ENCODE results near the gene ARHGAP26. TPM values are rescaled to one million over a fixed set of nuclear protein-coding genes. Genes with fewer than 3 reads are reported as not detected.

Gene ARHGAP26
- total RNA-seq, 1 donor from 2014 or later: 14.1 TPM

DNA sequence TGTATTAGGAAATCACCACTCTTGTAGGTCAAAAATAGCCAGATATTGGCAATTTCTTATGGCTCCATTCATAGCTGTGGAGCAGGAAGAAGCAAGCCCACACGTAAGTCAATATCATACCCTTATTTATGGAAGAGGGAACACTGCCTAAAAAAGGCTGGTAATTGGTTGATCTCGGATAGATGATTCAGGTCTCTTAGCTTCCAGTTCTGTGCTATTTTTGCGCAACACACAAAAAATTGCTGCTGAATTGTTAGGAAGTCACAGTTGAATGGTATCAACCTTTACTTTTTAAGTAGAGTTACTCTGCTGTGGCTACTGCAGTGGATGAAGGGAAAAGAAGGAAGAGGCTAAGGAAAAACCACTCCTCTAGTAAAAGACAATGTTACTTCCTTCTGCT is 168.8 kb downstream of the ARHGAP26 start:
- Mint-ChIP-seq H3K4me1 (ENCODE audit: unreplicated experiment) (peaks cover 27% of the 10 kb centered on the region), H3K4me3 (ENCODE audit: unreplicated experiment) (no peak overlapping the region), H3K9me3 (ENCODE audit: unreplicated experiment) (no peaks in the 10 kb centered on the region), H3K36me3 (ENCODE audit: unreplicated experiment) (peaks cover 2% of the 10 kb centered on the region), H3K27ac (ENCODE audit: unreplicated experiment) (no peak overlapping the region), H3K27me3 (ENCODE audit: unreplicated experiment) (no peaks in the 10 kb centered on the region)
- TF ChIP-seq, protein P1, sequence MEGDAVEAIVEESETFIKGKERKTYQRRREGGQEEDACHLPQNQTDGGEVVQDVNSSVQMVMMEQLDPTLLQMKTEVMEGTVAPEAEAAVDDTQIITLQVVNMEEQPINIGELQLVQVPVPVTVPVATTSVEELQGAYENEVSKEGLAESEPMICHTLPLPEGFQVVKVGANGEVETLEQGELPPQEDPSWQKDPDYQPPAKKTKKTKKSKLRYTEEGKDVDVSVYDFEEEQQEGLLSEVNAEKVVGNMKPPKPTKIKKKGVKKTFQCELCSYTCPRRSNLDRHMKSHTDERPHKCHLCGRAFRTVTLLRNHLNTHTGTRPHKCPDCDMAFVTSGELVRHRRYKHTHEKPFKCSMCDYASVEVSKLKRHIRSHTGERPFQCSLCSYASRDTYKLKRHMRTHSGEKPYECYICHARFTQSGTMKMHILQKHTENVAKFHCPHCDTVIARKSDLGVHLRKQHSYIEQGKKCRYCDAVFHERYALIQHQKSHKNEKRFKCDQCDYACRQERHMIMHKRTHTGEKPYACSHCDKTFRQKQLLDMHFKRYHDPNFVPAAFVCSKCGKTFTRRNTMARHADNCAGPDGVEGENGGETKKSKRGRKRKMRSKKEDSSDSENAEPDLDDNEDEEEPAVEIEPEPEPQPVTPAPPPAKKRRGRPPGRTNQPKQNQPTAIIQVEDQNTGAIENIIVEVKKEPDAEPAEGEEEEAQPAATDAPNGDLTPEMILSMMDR (IDR thresholded peaks at IDR 0.05): no peak
- no peak for DNase-seq (ENCODE audit: extremely low spot score, unreplicated experiment)

DNA sequence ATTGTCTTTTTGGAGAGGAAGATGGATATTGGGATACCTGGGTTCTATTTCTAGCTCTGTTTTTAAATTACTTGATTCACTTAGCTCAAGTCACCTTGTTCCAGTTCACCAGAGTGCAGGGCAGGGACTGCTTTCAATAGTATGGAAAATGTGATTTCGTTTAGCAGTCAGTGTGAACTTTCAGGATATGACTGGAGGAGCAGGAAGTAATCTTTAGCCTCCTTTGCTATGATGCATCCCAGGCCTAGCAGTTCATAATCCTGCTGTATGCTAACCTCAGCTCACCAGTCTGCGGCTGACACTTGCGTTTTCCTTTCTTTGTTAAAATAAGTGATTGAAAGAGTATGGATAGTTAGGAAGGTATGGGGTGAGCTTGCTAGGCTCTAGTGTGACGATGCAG is 169.7 kb downstream of the ARHGAP26 start:
- DNase-seq (ENCODE audit: extremely low spot score, unreplicated experiment): no peak
- H3K27me3 Mint-ChIP-seq (ENCODE audit: unreplicated experiment): no peaks in the 10 kb centered on the region
- H3K4me1 Mint-ChIP-seq (ENCODE audit: unreplicated experiment): peaks cover 27% of the 10 kb centered on the region
- H3K9me3 Mint-ChIP-seq (ENCODE audit: unreplicated experiment): no peaks in the 10 kb centered on the region
- no peaks in the 10 kb centered on the region for H3K36me3 Mint-ChIP-seq (ENCODE audit: unreplicated experiment)
- no peak overlapping the region for H3K4me3 Mint-ChIP-seq (ENCODE audit: unreplicated experiment)
- no peak overlapping the region for H3K27ac Mint-ChIP-seq (ENCODE audit: unreplicated experiment)
- TF ChIP-seq, protein P1 (IDR thresholded peaks at IDR 0.05): no peak

DNA sequence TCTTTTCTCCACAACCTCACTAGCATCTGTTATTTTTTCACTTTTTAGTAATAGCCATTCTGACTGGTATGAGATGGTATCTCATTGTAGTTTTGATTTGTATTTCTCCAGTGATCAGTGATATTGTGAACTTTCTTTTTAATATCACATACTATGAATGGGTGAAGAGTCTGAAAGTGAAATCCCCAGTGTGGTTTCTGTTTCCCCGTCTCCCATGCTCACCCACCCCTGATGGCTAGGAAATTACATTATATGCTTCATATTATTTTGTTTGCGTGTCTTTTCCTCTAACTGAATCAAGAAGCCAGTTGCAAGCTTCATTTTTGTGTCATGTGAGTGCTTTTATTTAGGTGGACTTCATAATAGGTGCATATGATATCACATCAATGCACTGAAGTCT is 171.1 kb downstream of the ARHGAP26 start:
- no peak overlapping the region for H3K27ac Mint-ChIP-seq (ENCODE audit: unreplicated experiment)

GRCh38 chr5:142942901-142943300 is 172.7 kb downstream of the ARHGAP26 start:
- DNase-seq (ENCODE audit: extremely low spot score, unreplicated experiment): no peak
- H3K27ac Mint-ChIP-seq (ENCODE audit: unreplicated experiment): no peak overlapping the region
- TF ChIP-seq, protein P1 (IDR thresholded peaks at IDR 0.05): no peak
- H3K9me3 Mint-ChIP-seq (ENCODE audit: unreplicated experiment): no peaks in the 10 kb centered on the region
- no peaks in the 10 kb centered on the region for H3K36me3 Mint-ChIP-seq (ENCODE audit: unreplicated experiment)
- peaks cover 13% of the 10 kb centered on the region for H3K4me1 Mint-ChIP-seq (ENCODE audit: unreplicated experiment)
- H3K4me3 Mint-ChIP-seq (ENCODE audit: unreplicated experiment): no peak overlapping the region
- H3K27me3 Mint-ChIP-seq (ENCODE audit: unreplicated experiment): no peaks in the 10 kb centered on the region

More for the DNA sequence above, 171.1 kb downstream of the ARHGAP26 start:
- H3K27me3 Mint-ChIP-seq (ENCODE audit: unreplicated experiment): no peaks in the 10 kb centered on the region
- no peaks in the 10 kb centered on the region for H3K9me3 Mint-ChIP-seq (ENCODE audit: unreplicated experiment)
- no peaks in the 10 kb centered on the region for H3K36me3 Mint-ChIP-seq (ENCODE audit: unreplicated experiment)
- H3K4me3 Mint-ChIP-seq (ENCODE audit: unreplicated experiment): no peak overlapping the region
- DNase-seq (ENCODE audit: extremely low spot score, unreplicated experiment): no peak
- peaks cover 24% of the 10 kb centered on the region for H3K4me1 Mint-ChIP-seq (ENCODE audit: unreplicated experiment)
- TF ChIP-seq, protein P1 (IDR thresholded peaks at IDR 0.05): no peak

DNA sequence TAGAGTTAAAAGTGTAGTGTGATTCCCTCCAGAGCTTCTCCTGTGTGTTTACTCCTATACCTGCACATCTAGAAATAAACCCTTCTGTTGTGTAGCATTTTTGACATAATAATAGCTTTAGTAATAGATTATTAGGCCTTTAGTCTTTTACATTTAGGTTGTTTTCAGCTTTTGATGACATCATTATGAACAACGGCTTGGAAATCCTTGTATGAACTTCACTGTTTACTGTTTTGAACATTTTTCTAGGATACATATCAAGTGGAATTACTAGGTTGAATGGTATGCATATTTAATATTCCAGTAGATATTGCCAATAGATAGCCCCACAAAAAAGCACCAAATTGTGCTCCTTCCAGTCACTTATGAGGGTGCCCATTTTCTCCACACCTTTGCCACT is 174.0 kb downstream of the ARHGAP26 start:
- DNase-seq (ENCODE audit: extremely low spot score, unreplicated experiment): no peak
- no peak overlapping the region for H3K4me3 Mint-ChIP-seq (ENCODE audit: unreplicated experiment)
- TF ChIP-seq, protein P1 (IDR thresholded peaks at IDR 0.05): no peak
- H3K36me3 Mint-ChIP-seq (ENCODE audit: unreplicated experiment): no peaks in the 10 kb centered on the region
- no peaks in the 10 kb centered on the region for H3K9me3 Mint-ChIP-seq (ENCODE audit: unreplicated experiment)
- H3K27ac Mint-ChIP-seq (ENCODE audit: unreplicated experiment): no peak overlapping the region
- no peaks in the 10 kb centered on the region for H3K27me3 Mint-ChIP-seq (ENCODE audit: unreplicated experiment)
- peaks cover 2% of the 10 kb centered on the region for H3K4me1 Mint-ChIP-seq (ENCODE audit: unreplicated experiment)

Data from osteocyte (in vitro differentiated cells).